ENCODE data around the gene TUBGCP6. TPM values are rescaled to one million over a fixed set of nuclear protein-coding genes. Genes with fewer than 3 reads are reported as not detected.

The TUBGCP6 gene
- total RNA-seq, 3 donors from 2014 or later, result 34.2 to 66.2 (median 59.6) TPM

- H3K9me3 ChIP-seq, result no peaks in the 10 kb centered on the region
- H3K27ac ChIP-seq, result peak overlapping the region; percentile 81 to 90
- H3K36me3 ChIP-seq, result no peaks in the 10 kb centered on the region
- intact Hi-C loops (cut with DNase I; ENCODE audit: low total_unique reads), result loop anchor here (10.0 kb wide), 1 partner anchor 235 kb away; no protein-coding TSS in a partner anchor
- DNase-seq (ENCODE audit: low spot score in 2 of 2), result no peak
- H3K27me3 ChIP-seq, result no peaks in the 10 kb centered on the region
- no peak for TF ChIP-seq POLR2A (IDR thresholded peaks at IDR 0.05)
- no peak for TF ChIP-seq POLR2AphosphoS5 (IDR thresholded peaks at IDR 0.05)
- no peak for TF ChIP-seq CTCF (IDR thresholded peaks at IDR 0.05)
- peak overlapping the region; percentile 30 to 65 (median 51) for H3K4me3 ChIP-seq
- peaks cover 18 to 20% of the 10 kb centered on the region in 2 donors for H3K4me1 ChIP-seq
Measured at GRCh38 chr22:50189849-50190181, 55.0 kb downstream of the TUBGCP6 start.

- TF ChIP-seq POLR2A (IDR thresholded peaks at IDR 0.05) (no peak), CTCF (IDR thresholded peaks at IDR 0.05) (no peak), POLR2AphosphoS5 (IDR thresholded peaks at IDR 0.05) (no peak)
- peaks cover 18 to 25% of the 10 kb centered on the region in 2 donors for H3K4me1 ChIP-seq
- no peaks in the 10 kb centered on the region for H3K9me3 ChIP-seq
- no peak for DNase-seq (ENCODE audit: low spot score in 2 of 2)
- no peaks in the 10 kb centered on the region for H3K27me3 ChIP-seq
- no peak overlapping the region for H3K4me3 ChIP-seq
- H3K27ac ChIP-seq, result peak overlapping the region; percentile 81 to 90
- H3K36me3 ChIP-seq, result no peaks in the 10 kb centered on the region
- intact Hi-C loops (cut with DNase I; ENCODE audit: low total_unique reads), result loop anchor here (10.0 kb wide), 1 partner anchor 235 kb away; no protein-coding TSS in a partner anchor
Measured at GRCh38 chr22:50189184-50189848, 55.5 kb downstream of the TUBGCP6 start.

GRCh38 chr22:50188356-50188755 is 56.5 kb downstream of the TUBGCP6 start:
- H3K27me3 ChIP-seq, result no peaks in the 10 kb centered on the region
- no peak overlapping the region for H3K4me3 ChIP-seq
- TF ChIP-seq CTCF (IDR thresholded peaks at IDR 0.05), result no peak
- intact Hi-C loops (cut with DNase I; ENCODE audit: low total_unique reads), result loop anchor here (10.0 kb wide), 1 partner anchor 234 kb away; no protein-coding TSS in a partner anchor
- H3K9me3 ChIP-seq, result no peaks in the 10 kb centered on the region
- no peaks in the 10 kb centered on the region for H3K36me3 ChIP-seq
- peaks cover 18 to 27% of the 10 kb centered on the region in 2 donors for H3K4me1 ChIP-seq
- DNase-seq (ENCODE audit: low spot score in 2 of 2), result no peak
- H3K27ac ChIP-seq, result no peak overlapping the region

GRCh38 chr22:50186761-50187523 is 57.9 kb downstream of the TUBGCP6 start:
- Histone ChIP-seq H3K27ac (peak overlapping the region; percentile 69 to 75), H3K36me3 (no peaks in the 10 kb centered on the region), H3K4me3 (peak overlapping the region; percentile 67 to 79 (median 75)), H3K4me1 (peaks cover 18 to 27% of the 10 kb centered on the region in 2 donors), H3K27me3 (no peaks in the 10 kb centered on the region), H3K9me3 (no peaks in the 10 kb centered on the region)
- no peak for TF ChIP-seq CTCF (IDR thresholded peaks at IDR 0.05)
- TF ChIP-seq POLR2AphosphoS5 (IDR thresholded peaks at IDR 0.05), result no peak
- no peak for TF ChIP-seq POLR2A (IDR thresholded peaks at IDR 0.05)
- intact Hi-C loops (cut with DNase I; ENCODE audit: low total_unique reads), result loop anchor here (10.0 kb wide), 1 partner anchor 232 kb away; no protein-coding TSS in a partner anchor
- no peak for DNase-seq (ENCODE audit: low spot score in 2 of 2)

All from breast epithelium (tissue), 4 donors.